Amygdala (tissue), 56 donors: Measurements from ENCODE around the gene CSN2.

Source experiments
- DNase-seq, 56 donors: peaks; one replicate each; lab custom pipeline; 2025; lab: John Stamatoyannopoulos, UW

The CSN2 gene

GRCh38 chr4:69909195-69909594 lies 56.3 kb downstream of the CSN2 start:
- DNase-seq, result no peak

DNA sequence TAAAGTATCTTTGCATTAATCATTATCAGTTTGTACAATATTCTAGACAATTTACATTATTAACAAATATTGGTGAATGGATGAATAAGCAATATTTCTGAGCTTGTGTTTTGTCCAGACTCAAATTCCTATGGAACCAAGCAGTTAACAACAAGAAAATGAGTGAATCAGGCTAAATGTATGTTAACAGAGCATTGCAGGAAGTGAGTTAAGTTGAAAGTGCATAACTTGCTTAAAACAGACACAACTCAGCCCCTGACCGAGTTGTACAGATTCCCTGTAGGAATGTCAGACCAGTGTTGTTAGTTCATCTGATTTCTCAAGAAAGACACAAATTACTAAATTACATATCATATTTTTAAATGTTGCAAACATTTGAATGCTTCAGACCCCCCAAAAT lies 58.4 kb downstream of the CSN2 start:
- DNase-seq, result no peak
